Peyer's patch (tissue), 4 donors: ENCODE data around the gene PIGU. TPM values are rescaled to one million over a fixed set of nuclear protein-coding genes. Genes with fewer than 3 reads are reported as not detected.

Source experiments
- DNase-seq, 3 donors: peaks; one replicate each; pipeline ENCODE4 v3.0.0-alpha.2; 2017 to 2019
- H3K27ac ChIP-seq, 4 donors: fragments of 200-600 bp; sonication (generic); one replicate each; pipeline ENCODE4 v1.5.1; 2016 to 2019
- H3K27me3 ChIP-seq, 2 donors: fragments of 200-600 bp; sonication (generic); one replicate each; pipeline ENCODE4 v1.5.1; 2019
- H3K36me3 ChIP-seq, 3 donors: fragments of 200-600 bp; sonication (generic); one replicate each; pipeline ENCODE4 v1.5.1; 2016 to 2019
- H3K4me1 ChIP-seq, 4 donors: fragments of 200-600 bp; sonication (generic); one replicate each; pipeline ENCODE4 v1.5.1; 2016 to 2019
- H3K4me3 ChIP-seq, 4 donors: fragments of 200-600 bp; sonication (generic); 1 replicate in 3 of 4; 2 replicates in 1 of 4; pipeline ENCODE4 v1.5.1; 2016 to 2019; ENCODE audit warnings: mild to moderate bottlenecking in 1 of 4
- H3K9me3 ChIP-seq, 4 donors: fragments of 200-600 bp; sonication (generic); one replicate each; pipeline ENCODE4 v1.5.1; 2016 to 2019; ENCODE audit warnings: mild to moderate bottlenecking in 1 of 4
- CTCF ChIP-seq, 6 experiments: fragments of 450-650 bp in 4 of 6; fragments of 200-600 bp in 2 of 6; sonication (generic) in 1 of 6; IDR thresholded peaks; one replicate each; pipeline ENCODE4 v1.5.1; 2017 to 2019; ENCODE audit warnings: antibody characterized with exemption in 6 of 6, mild to moderate bottlenecking in 3 of 6, moderate library complexity in 1 of 6
- POLR2A ChIP-seq, 2 donors: fragments of 450-650 bp; IDR thresholded peaks; one replicate each; pipeline ENCODE4 v1.5.1; 2017; ENCODE audit warnings: antibody characterized with exemption in 2 of 2, mild to moderate bottlenecking in 2 of 2, moderate library complexity in 2 of 2
- total RNA-seq, 4 donors: library from RNA; depleted of rRNA; stranded (reverse); fragments of >200 nt; gene quantifications; one replicate each; pipeline ENCODE4 v1.1.0, GENCODE V29; 2016

Gene PIGU
- total RNA-seq, 4 donors from 2014 or later, result 6.6 to 29.5 (median 18.4) TPM

- H3K27ac ChIP-seq, result no peak overlapping the region
- peaks cover 0 to 92% (median 0%) of the 10 kb centered on the region in 3 donors for H3K36me3 ChIP-seq
- peak in 1 of 3 donors; percentile 19 for DNase-seq
- H3K27me3 ChIP-seq, result no peaks in the 10 kb centered on the region
- TF ChIP-seq CTCF (IDR thresholded peaks at IDR 0.05) (no peak), POLR2A (IDR thresholded peaks at IDR 0.05) (no peak)
- H3K9me3 ChIP-seq, result no peaks in the 10 kb centered on the region
- no peaks in the 10 kb centered on the region for H3K4me1 ChIP-seq
- H3K4me3 ChIP-seq, result no peak overlapping the region
These were observed 141.0 kb downstream of the PIGU start for GRCh38 chr20:34535857-34536256.

- H3K27me3 ChIP-seq, result no peaks in the 10 kb centered on the region
- no peak overlapping the region for H3K27ac ChIP-seq
- no peaks in the 10 kb centered on the region for H3K4me1 ChIP-seq
- H3K4me3 ChIP-seq, result no peak overlapping the region
- H3K36me3 ChIP-seq, result peaks cover 0 to 92% (median 0%) of the 10 kb centered on the region in 3 donors
- H3K9me3 ChIP-seq, result no peaks in the 10 kb centered on the region
- TF ChIP-seq CTCF (IDR thresholded peaks at IDR 0.05) (no peak), POLR2A (IDR thresholded peaks at IDR 0.05) (no peak)
- DNase-seq, result peak in 1 of 3 donors; percentile 10
These were observed 141.5 kb downstream of the PIGU start for GRCh38 chr20:34535301-34535840.

GRCh38 chr20:34534391-34535165, 142.3 kb downstream of the PIGU start:
- no peak overlapping the region for H3K4me3 ChIP-seq
- DNase-seq, result peak in 1 of 3 donors; percentile 42
- TF ChIP-seq CTCF (IDR thresholded peaks at IDR 0.05) (no peak), POLR2A (IDR thresholded peaks at IDR 0.05) (no peak)
- no peak overlapping the region for H3K27ac ChIP-seq
- no peaks in the 10 kb centered on the region for H3K27me3 ChIP-seq
- no peaks in the 10 kb centered on the region for H3K4me1 ChIP-seq
- H3K9me3 ChIP-seq, result no peaks in the 10 kb centered on the region
- H3K36me3 ChIP-seq, result peaks cover 0 to 92% (median 0%) of the 10 kb centered on the region in 3 donors

GRCh38 chr20:34532756-34533155, 144.1 kb downstream of the PIGU start:
- peaks cover 0 to 97% (median 3%) of the 10 kb centered on the region in 3 donors for H3K36me3 ChIP-seq
- TF ChIP-seq POLR2A (IDR thresholded peaks at IDR 0.05) (no peak), CTCF (IDR thresholded peaks at IDR 0.05) (no peak)
- no peaks in the 10 kb centered on the region for H3K27me3 ChIP-seq
- DNase-seq, result peak in 1 of 3 donors; percentile 38
- no peak overlapping the region for H3K4me3 ChIP-seq
- H3K9me3 ChIP-seq, result no peaks in the 10 kb centered on the region
- H3K4me1 ChIP-seq, result peaks cover 0 to 9% (median 0%) of the 10 kb centered on the region in 4 donors
- H3K27ac ChIP-seq, result no peak overlapping the region

GRCh38 chr20:34532320-34532719, 144.6 kb downstream of the PIGU start:
- no peaks in the 10 kb centered on the region for H3K27me3 ChIP-seq
- H3K4me1 ChIP-seq, result peaks cover 0 to 9% (median 0%) of the 10 kb centered on the region in 4 donors
- H3K4me3 ChIP-seq, result no peak overlapping the region
- H3K36me3 ChIP-seq, result peaks cover 0 to 97% (median 3%) of the 10 kb centered on the region in 3 donors
- H3K9me3 ChIP-seq, result no peaks in the 10 kb centered on the region
- no peak for TF ChIP-seq CTCF (IDR thresholded peaks at IDR 0.05)
- TF ChIP-seq POLR2A (IDR thresholded peaks at IDR 0.05), result no peak
- no peak overlapping the region for H3K27ac ChIP-seq
- peak in 1 of 3 donors; percentile 30 for DNase-seq
